Left forelimb (tissue), 1 donor: ENCODE results near the gene CEP72.
A peak's percentile ranks its signal among the peaks of the same experiment; 100 is the strongest.

Experiments used
- DNase-seq: peaks from one replicate; pipeline ENCODE4 v3.0.0-alpha.2; 2018; ENCODE audit warnings: low spot score

The CEP72 gene

GRCh38 chr5:600886-601541, 11.1 kb upstream of the CEP72 start:
- DNase-seq: no peak

DNA sequence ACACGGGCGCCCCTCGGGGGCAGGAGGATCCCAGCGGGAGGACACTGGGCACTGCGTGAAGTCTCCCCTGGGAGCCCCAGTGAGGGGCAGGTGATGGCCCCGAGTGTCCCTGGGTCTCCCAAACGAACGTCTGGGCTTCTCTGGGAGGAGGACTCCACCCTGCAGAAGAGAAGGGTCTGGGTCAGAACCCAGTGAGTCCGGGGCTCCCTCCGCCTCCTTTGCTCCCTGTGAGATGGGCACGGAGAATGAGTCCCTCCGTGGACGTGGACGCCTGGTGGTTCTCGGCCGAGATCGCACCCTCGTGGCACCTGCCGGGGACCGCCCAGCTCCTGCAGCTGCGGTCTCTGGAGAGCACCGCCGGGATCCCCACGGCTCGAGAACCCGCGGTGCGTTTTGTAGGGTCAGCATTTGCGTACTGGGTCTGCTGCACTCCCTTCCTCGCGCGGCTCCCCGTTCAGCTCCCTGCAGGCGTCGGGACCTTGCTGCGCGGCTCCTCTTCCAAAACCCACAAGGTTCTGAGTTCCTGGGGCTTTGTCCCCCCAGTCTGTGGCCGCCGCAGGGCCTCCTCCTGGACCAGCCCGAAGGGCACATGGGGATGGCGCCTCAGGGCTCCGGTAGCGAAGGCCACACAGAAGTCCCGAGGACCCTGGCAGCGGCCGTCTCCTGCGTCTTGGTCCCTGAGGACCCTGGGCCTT, 10.2 kb upstream of the CEP72 start:
- DNase-seq: peak; percentile 23

GRCh38 chr5:602466-603035, 9.6 kb upstream of the CEP72 start:
- DNase-seq: peak; percentile 40

DNA sequence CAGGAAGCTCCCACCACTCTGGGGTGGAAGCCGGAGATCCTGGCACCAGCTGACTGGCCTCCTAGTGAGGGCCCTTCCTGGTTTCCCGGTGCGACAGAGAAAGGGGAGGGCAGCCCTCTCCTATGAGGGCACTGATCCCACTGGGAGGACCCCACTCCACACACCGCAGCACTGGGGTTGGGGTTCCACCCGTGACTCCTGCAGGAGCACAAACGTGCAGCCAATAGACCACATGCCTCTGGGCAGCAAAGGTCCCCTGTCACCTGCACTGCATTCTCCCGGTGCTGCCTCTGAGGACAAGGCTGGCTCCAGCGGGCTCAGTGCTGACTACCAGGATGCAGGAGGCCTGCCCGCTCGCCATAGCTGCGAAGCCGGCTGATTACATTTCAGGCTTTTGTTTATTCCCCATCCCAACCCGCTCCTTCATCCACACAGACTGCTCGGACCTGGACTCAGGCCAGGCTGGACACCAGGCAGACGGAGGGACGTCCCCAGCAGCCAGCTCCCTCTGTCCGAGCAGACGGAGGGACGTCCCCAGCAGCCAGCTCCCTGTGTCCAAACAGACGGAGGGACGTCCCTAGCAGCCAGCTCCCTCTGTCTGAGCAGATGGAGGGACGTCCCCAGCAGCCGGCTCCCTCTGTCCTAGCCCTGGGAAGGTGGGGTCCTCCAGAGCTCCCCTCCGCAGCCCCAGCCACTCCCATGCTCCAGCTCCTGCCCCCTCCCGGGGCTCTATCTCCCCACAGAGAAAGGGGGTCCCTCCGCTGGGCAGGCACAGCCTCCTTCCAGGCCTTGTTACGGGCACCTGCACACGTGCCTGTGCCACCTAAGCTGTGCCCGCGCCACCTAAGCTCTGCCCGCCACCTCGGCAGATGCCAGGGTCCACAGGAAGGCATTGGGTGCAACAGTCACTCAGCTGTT, 8.8 kb upstream of the CEP72 start:
- DNase-seq: peak; percentile 57

- peak; percentile 52 for DNase-seq
Observed at GRCh38 chr5:604391-604831, 7.7 kb upstream of the CEP72 start.

- DNase-seq: peak; percentile 20
Observed at GRCh38 chr5:605090-605489, 7.0 kb upstream of the CEP72 start.

DNA sequence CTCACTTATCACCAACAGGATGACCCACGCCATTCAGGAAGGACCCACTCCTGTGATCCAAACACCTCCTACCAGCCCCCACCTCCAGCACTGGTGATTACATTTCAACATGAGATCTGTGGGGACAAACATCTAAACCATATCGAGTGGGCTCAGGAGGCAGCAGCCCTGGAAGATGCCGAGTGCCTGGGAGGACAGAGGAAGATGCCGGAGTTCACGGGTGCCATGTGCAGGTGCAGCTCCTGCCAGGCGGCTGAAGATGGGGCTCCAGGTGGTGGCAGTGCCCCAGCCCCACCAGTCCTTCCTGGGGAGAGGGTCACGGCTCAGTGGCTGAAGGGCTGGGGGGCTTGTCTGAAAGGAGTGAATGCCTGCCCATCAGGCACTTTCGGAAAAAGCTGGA, 6.1 kb upstream of the CEP72 start:
- peak; percentile 30 for DNase-seq

- peak; percentile 47 for DNase-seq
Observed at GRCh38 chr5:606526-607399, 5.4 kb upstream of the CEP72 start.

GRCh38 chr5:607541-608428, 4.4 kb upstream of the CEP72 start:
- peak; percentile 59 for DNase-seq

GRCh38 chr5:608429-609370, 3.4 kb upstream of the CEP72 start:
- DNase-seq: peak; percentile 49

- peak; percentile 47 for DNase-seq
Observed at GRCh38 chr5:609506-609905, 2.6 kb upstream of the CEP72 start.

DNA sequence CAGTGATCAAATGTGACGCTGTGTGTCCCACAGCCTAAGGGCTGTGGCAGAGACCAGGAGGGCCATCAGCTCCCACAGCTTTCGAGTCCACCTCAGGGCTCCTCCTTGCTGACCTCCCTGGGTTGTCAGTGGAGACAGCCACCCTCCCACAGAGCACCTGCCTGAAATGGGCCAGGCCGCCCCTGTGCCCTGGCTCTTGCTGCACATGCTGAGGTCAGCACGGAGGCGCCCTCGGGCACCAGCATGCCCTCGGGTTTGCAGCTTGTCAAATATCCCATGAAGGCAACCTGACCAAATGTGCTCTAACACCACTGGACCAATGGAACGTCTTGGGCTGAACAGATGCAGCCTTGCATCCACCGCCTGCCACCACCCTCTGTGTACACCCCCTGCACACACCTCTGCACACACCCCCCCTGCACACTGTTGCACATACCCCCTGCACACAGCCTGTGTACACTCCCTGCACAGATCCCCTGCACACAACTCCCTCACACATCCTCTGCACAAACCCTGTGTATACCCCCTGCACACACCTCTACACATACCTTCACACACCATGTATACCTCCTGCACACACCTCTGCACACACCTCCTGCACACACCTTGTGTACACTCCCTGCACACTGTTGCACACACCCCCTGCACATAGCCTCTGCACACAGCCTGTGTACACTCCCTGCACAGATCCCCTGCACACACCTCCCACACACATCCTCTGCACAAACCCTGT, 2.0 kb upstream of the CEP72 start:
- peak; percentile 26 for DNase-seq

DNA sequence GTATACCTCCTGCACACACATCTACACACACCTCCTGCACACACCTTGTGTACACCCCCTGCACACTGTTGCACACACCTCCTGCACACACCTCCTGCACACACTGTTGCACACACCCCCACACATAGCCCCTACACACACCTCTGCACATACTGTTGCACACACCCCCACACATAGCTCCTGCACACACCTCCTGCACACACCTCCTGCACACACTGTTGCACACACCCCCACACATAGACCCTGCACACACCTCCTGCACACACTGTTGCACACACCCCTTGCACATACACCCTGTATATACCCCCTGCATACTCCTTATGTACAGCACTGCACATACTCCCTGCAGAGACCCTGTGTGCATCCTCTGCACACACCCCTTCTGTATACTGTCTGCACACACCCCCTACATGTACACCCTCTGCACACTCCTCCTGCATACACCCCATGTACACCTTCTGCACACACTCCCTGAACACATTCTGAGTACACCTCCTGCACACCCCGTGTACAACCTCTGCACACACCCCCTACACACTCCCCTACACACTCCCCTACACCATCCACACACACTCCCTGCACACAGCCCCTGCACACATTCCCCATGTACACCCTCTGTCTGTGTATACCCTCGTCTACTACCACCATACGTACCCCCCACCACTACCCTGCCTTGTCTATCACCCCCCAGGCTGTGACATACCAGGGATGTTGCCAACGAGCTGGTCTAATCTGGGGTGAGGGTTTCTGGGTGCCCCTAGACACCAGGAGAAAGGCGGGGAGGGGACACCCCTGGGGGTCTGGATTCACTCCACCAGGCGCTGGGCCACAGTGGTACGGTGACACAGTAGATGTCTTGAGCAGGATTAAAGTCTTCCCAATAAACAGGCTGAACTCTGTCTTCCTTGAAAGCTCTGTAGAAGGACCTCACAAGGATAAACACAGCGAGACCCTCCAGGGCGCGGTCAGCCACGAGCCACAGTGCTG, 1.1 kb upstream of the CEP72 start:
- DNase-seq: peak; percentile 36

DNA sequence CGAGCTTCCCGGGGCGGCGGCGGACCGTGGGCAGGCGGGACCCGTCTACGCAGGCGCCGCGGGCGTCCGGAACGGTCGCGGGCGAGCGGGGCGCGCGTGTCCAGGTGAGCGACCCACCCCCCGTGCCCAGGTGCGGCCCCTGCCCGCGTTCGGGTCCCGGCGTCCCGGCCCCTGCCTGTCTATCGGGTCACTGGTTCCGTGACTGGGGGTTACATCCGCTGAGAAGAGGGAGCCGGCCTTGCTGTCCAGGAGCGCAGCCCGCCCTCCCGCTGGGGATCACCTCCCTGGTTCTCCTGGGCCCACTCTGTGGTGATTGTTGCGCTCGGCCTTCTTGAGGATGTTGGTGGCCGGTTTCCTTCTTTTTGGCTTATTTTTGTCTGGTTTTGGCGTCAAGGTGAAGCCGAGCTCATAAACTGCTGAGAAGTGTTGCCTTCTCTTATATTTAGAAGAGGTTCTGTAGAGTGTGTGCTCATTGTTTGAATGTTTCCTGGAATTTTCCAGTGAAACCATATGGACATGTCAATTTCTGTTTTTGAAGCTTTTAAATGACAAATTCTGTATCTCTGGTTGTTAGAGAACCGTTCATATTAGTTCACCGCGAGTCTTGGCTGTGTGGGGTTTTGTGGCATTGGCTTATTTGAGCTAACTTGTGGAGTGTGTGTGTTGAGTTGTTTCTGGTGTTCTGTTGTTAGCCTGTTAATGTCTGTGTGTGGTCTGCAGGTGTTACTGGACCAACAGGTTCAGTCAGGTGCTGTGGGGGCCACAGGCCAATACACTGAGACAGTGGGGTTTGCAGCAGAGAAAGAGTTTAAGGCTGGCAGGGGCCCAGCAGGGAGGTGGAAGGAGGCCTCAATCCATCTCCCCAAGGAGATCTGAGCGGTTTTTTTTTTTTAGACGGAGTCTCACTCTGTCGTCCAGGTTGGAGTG, 621 bp downstream of the CEP72 start:
- peak; percentile 40 for DNase-seq

DNA sequence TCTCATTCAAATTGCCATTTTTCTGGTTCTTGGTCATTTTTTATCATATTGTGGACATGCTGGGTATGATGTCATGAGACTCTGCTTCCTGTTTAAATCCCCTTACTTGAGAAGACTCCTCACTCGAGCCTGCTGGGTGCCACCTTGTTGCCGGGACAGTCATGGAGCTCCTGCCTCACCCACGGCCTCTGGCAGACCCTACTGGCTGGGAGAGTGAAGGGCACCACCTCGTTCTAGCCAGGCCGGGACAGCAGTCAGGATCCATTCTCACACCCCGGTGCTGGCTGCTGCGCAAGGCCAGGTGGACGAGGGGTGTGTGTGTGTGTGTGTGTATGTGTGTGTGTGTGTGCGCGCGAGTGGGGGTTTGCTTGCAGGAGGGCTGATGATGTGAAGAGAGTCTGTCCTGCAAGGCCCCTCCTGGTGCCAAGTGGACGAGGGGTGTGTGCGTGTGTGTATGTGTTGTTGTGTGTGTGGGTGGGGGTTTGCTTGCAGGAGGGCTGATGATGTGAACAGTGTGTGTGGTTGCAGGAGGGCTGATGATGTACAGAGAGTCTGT, 4.4 kb downstream of the CEP72 start:
- peak; percentile 55 for DNase-seq

DNA sequence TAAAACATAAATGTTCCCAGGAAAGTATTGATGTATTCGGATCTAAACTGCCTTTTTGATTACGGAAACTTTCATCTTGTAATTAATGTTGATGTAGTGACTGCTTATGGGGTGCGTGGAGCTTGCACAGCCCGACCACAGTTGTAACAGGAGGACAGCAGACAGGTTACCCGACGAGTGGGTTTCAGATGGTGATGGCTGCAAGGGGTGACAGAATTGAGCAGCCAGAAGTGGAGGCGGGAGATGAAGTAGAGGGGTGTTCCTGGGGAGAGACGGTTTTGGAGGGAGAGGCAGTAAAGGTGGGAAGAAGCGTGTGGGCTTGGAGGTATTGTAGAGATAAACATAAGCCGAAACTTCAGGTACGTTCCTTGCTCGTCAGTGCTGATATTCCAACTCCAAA, 5.8 kb downstream of the CEP72 start:
- peak; percentile 45 for DNase-seq
